Aorta (tissue), 5 donors: ENCODE measurements around the gene ACTL6A. TPM values are rescaled to one million over a fixed set of nuclear protein-coding genes. Genes with fewer than 3 reads are reported as not detected.

Source experiments
- ATAC-seq: fragments of 200-7000 bp; cut with Tn5 transposase; one replicate; pipeline ENCODE4 v1.9.1; 2022; ENCODE audit warnings: moderate library complexity; ENCODE audit not compliant: low FRiP score
- DNase-seq, 2 donors: peaks; one replicate each; pipeline ENCODE4 v3.0.0-alpha.2; 2020
- H3K27ac ChIP-seq, 2 donors: one replicate each; pipeline ENCODE4 v1.5.1; 2013; ENCODE audit warnings: low read length in 2 of 2, mild to moderate bottlenecking in 2 of 2, moderate library complexity in 2 of 2, control low read depth in 1 of 2, inconsistent platforms in 1 of 2, low read depth in 1 of 2
- H3K27me3 ChIP-seq, 2 donors: one replicate each; pipeline ENCODE4 v1.6.1; 2013; ENCODE audit warnings: control low read depth in 1 of 2, low read length in 1 of 2, mild to moderate bottlenecking in 1 of 2, moderate library complexity in 1 of 2; ENCODE audit not compliant: insufficient read depth in 2 of 2, control insufficient read depth in 1 of 2
- H3K36me3 ChIP-seq, 2 donors: one replicate each; pipeline ENCODE4 v1.6.1; 2013; ENCODE audit warnings: control low read depth in 1 of 2, low read length in 1 of 2, mild to moderate bottlenecking in 1 of 2; ENCODE audit not compliant: insufficient read depth in 2 of 2, control insufficient read depth in 1 of 2
- H3K4me1 ChIP-seq, 2 donors: one replicate each; pipeline ENCODE4 v1.6.1; 2013; ENCODE audit warnings: low read length in 2 of 2, control low read depth in 1 of 2, mild to moderate bottlenecking in 1 of 2, moderate library complexity in 1 of 2; ENCODE audit not compliant: insufficient read depth in 2 of 2, control insufficient read depth in 1 of 2
- H3K4me3 ChIP-seq, 2 donors: one replicate each; pipeline ENCODE4 v1.5.1; 2013; ENCODE audit warnings: low read length in 2 of 2, control low read depth in 1 of 2, mild to moderate bottlenecking in 1 of 2
- H3K9me3 ChIP-seq: one replicate; pipeline ENCODE4 v1.6.1; 2013; ENCODE audit warnings: mild to moderate bottlenecking, low read length; ENCODE audit not compliant: control insufficient read depth
- WGBS, 2 donors: extraction: QIAGEN DNeasy Blood & Tissue Kit; methylation state at CpG; one replicate each; pipeline ENCODE4 v1.1.7; 2013; 5-methylcytosine and 5-hydroxymethylcytosine counted together
- intact Hi-C, 2 donors: fragments of 100-400 bp; cut with DNase I; formaldehyde crosslinking; loops; one replicate each; pipeline versions ENCODE4 v1.14.2 to v1.15.0; 2022
- polyA plus RNA-seq, 2 donors: library from polyadenylated mRNA; stranded (reverse); fragments of 200-250 nt; gene quantifications; one replicate each; pipeline ENCODE4 v1.2.3, GENCODE V29; 2013
- total RNA-seq, 2 donors: library from RNA; stranded (reverse); fragmentation: NEBNext Ultra II Directional; extraction: Animal tissue kit (Norgen Biotek cat#: 25700); gene quantifications; one replicate each; pipeline ENCODE4 v1.2.1, GENCODE V29; 2021
- donor health status: healthy with polysubstance abuse.
- donor health status: Bipolar disorder and iron deficiency.
- donor health status: DM: no; HTN: no; CAD: no.
- donor health status: DM: no; HTN: no; CAD: no.
- donor health status: DM: yes; HTN: yes; CAD: no.

Gene ACTL6A
- total and polyA plus RNA-seq, 4 donors = 22.5 to 35.4 (median 23.9) TPM

GRCh38 chr3:179603831-179604230 is 41.1 kb downstream of the ACTL6A start:
- Histone ChIP-seq H3K9me3 (no peaks in the 10 kb centered on the region), H3K27me3 (no peaks in the 10 kb centered on the region), H3K4me1 (no peaks in the 10 kb centered on the region), H3K27ac (no peak overlapping the region), H3K36me3 (no peaks in the 10 kb centered on the region), H3K4me3 (peak overlapping the region; percentile 91 to 93)
- no peak for DNase-seq
- intact Hi-C loops = loop anchor here (5.0 kb wide), 2 partner anchors 37 to 48 kb away; partner anchors contain the start of gene USP13 (in 1 of the 2)
- 2 to 3% methylated on average over 3 of the region's 3 CpGs for WGBS, 2 donors
- ATAC-seq = no peak

- Histone ChIP-seq H3K27ac (peak within 1 kb of the TSS; percentile 84 to 88), H3K4me1 (no peaks in the 10 kb centered on the region), H3K27me3 (no peaks in the 10 kb centered on the region), H3K9me3 (no peaks in the 10 kb centered on the region), H3K36me3 (no peaks in the 10 kb centered on the region), H3K4me3 (peak within 1 kb of the TSS; percentile 91 to 93)
- peak; percentile 100 for ATAC-seq
- peak; percentile 96 to 97 for DNase-seq
- intact Hi-C loops = loop anchor here (5.0 kb wide), 2 partner anchors 37 to 48 kb away; partner anchors contain the start of gene USP13 (in 1 of the 2)
- WGBS, 2 donors = 0% methylated on average over 45 of the region's 45 CpGs
Observed at GRCh38 chr3:179604321-179605078, 41.8 kb downstream of the ACTL6A start, which contains the start of the genes MRPL47 and NDUFB5. TSS of gene MRPL47 (minus strand) at chr3:179604638. CDS start at chr3:179604624, 14 bp downstream. TSS of gene NDUFB5 (plus strand) at chr3:179604794. CDS start at chr3:179604816, 22 bp downstream.

- no peak for DNase-seq
- Histone ChIP-seq H3K9me3 (no peaks in the 10 kb centered on the region), H3K4me3 (no peak overlapping the region), H3K27me3 (no peaks in the 10 kb centered on the region), H3K4me1 (no peaks in the 10 kb centered on the region), H3K27ac (no peak overlapping the region), H3K36me3 (peaks cover 0 to 2% of the 10 kb centered on the region in 2 donors)
- intact Hi-C loops = no loop called here
- WGBS, 2 donors = 87 to 89% methylated on average over 4 of the region's 4 CpGs
- ATAC-seq = no peak
Observed at GRCh38 chr3:179606534-179607085, 43.9 kb downstream of the ACTL6A start.

GRCh38 chr3:179608931-179609720 is 46.4 kb downstream of the ACTL6A start:
- Histone ChIP-seq H3K27ac (no peak overlapping the region), H3K4me1 (no peaks in the 10 kb centered on the region), H3K4me3 (no peak overlapping the region), H3K9me3 (no peaks in the 10 kb centered on the region), H3K27me3 (no peaks in the 10 kb centered on the region), H3K36me3 (peaks cover 0 to 2% of the 10 kb centered on the region in 2 donors)
- WGBS, 2 donors = 78 to 83% methylated on average over 6 of the region's 6 CpGs
- ATAC-seq (no peak), DNase-seq (no peak)
- intact Hi-C loops = no loop called here

GRCh38 chr3:179610066-179610465 is 47.3 kb downstream of the ACTL6A start:
- WGBS, 2 donors = 97 to 99% methylated on average over 4 of the region's 4 CpGs
- H3K9me3 ChIP-seq = no peaks in the 10 kb centered on the region
- H3K36me3 ChIP-seq = peaks cover 0 to 2% of the 10 kb centered on the region in 2 donors
- intact Hi-C loops = no loop called here
- no peak overlapping the region for H3K27ac ChIP-seq
- H3K27me3 ChIP-seq = no peaks in the 10 kb centered on the region
- H3K4me3 ChIP-seq = no peak overlapping the region
- no peak for DNase-seq
- no peak for ATAC-seq
- H3K4me1 ChIP-seq = no peaks in the 10 kb centered on the region

GRCh38 chr3:179613807-179614206 is 51.1 kb downstream of the ACTL6A start:
- DNase-seq = no peak
- no peak for ATAC-seq
- Histone ChIP-seq H3K9me3 (no peaks in the 10 kb centered on the region), H3K4me3 (no peak overlapping the region), H3K27me3 (no peaks in the 10 kb centered on the region), H3K4me1 (no peaks in the 10 kb centered on the region), H3K27ac (no peak overlapping the region), H3K36me3 (peaks cover 0 to 2% of the 10 kb centered on the region in 2 donors)
- intact Hi-C loops = no loop called here
- WGBS, 2 donors = 22 to 23% methylated on average over 2 of the region's 2 CpGs

- Histone ChIP-seq H3K27ac (no peak overlapping the region), H3K4me3 (no peak overlapping the region), H3K9me3 (no peaks in the 10 kb centered on the region), H3K27me3 (no peaks in the 10 kb centered on the region), H3K4me1 (no peaks in the 10 kb centered on the region), H3K36me3 (no peaks in the 10 kb centered on the region)
- no peak for DNase-seq
- intact Hi-C loops = no loop called here
- ATAC-seq = no peak
- WGBS, 2 donors = 87 to 89% methylated on average over 4 of the region's 4 CpGs
Observed at GRCh38 chr3:179615458-179616173, 52.9 kb downstream of the ACTL6A start.

- Histone ChIP-seq H3K4me1 (no peaks in the 10 kb centered on the region), H3K9me3 (no peaks in the 10 kb centered on the region), H3K27me3 (no peaks in the 10 kb centered on the region), H3K36me3 (peaks cover 0 to 3% of the 10 kb centered on the region in 2 donors), H3K27ac (no peak overlapping the region), H3K4me3 (no peak overlapping the region)
- 94 to 97% methylated on average over 2 of the region's 2 CpGs for WGBS, 2 donors
- intact Hi-C loops = no loop called here
- ATAC-seq = no peak
- no peak for DNase-seq
Observed at GRCh38 chr3:179622023-179622422, 59.3 kb downstream of the ACTL6A start.
